Effector CD8-positive, alpha-beta T cell (primary cell): ENCODE measurements around the gene PHACTR3.

Source experiments
- DNase-seq: peaks from one replicate; lab custom pipeline; 2025; lab: John Stamatoyannopoulos, UW

Gene PHACTR3

GRCh38 chr20:59646487-59646886 lies 42.1 kb downstream of the PHACTR3 start:
- no peak for DNase-seq

GRCh38 chr20:59647271-59647670 lies 42.9 kb downstream of the PHACTR3 start:
- no peak for DNase-seq

DNA sequence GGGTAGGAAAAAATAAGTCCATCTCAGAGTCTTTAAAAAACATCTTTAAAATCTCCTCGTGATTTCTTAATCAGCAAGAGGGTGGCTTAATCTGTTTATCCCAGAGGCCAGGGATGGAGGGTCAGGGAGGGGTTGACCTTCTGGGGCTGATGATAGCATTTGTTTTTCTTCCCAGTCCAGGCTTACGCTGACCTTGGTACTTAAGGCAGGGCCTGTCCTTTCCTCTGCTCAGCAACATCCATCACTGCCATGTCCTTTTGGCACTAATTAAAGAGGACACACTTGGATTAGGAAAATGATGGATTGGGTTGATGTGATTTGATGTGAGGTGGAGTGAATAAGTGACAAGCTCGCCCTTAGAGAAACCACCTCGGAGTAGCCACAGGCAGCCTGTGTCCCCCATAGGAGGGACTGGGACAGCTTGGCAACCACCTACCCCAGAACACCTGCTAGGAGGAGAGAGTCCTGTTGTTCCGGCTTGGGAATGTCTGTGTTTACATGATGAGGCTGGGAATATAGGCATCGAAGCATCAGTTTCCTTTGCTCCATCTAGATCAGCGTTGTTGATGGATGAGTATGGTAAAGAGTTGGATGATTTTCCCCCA lies 44.2 kb downstream of the PHACTR3 start:
- no peak for DNase-seq

GRCh38 chr20:59650418-59650817 lies 46.1 kb downstream of the PHACTR3 start:
- DNase-seq = no peak

GRCh38 chr20:59652381-59652780 lies 48.0 kb downstream of the PHACTR3 start:
- no peak for DNase-seq

DNA sequence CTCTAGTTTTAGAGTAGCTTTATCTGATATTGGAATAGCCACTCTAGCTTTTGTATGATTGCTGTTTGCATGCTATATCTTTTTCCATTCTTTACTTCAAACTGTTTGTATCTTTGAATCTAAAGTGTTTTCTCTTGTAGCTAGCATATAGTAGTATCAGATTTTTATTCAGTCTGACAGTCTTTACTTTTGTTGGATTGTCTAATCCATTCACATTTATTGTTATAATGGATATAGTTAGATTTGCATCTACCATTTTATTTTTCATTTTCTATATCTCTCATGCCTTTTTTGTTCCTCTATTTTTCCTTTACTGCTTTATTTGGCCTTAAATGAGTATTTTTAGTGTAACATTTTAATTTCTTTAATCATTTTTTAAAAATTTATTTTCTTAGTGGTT lies 52.1 kb downstream of the PHACTR3 start:
- no peak for DNase-seq

- DNase-seq = no peak
These were observed 53.2 kb downstream of the PHACTR3 start for GRCh38 chr20:59657459-59658046.

DNA sequence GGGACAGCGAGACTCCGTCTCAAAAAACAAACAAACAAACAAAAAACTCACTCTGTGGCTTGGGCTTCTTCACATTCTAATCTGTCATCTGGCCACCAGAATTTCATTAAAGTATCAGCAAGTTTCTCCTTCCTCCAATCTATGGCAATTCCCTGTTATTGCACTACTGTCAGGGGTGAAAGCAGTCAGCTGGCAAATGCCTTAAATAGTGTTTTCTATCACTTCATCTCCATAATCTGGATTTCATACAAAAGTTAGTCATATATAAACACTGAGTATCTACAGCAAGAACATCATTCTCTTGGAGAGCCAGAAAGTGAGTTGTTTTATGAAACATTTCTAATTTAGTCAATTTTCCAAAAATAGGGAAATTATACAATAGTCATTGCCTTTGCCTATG lies 56.1 kb downstream of the PHACTR3 start:
- no peak for DNase-seq

DNA sequence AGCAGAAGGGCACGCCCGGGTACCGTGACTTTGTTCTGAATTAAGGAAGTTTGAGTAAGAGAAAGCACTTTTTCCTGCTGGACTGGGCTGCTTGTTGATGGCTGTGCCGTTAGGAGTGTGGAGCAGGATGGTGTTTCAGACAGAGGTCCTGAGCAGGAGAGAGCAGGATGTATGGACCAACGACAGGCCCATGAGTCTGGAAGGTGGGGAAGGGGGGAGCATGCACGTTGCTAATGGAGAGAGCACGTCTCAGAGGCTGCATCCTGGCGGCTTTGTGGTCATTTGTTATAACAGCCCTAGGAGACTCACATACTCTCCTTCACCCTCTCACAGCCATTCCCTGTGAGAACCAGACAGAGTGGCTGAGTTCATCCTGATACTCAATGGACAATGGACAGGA lies 56.8 kb downstream of the PHACTR3 start:
- DNase-seq = no peak

GRCh38 chr20:59661621-59662020 lies 57.3 kb downstream of the PHACTR3 start:
- DNase-seq = no peak

DNA sequence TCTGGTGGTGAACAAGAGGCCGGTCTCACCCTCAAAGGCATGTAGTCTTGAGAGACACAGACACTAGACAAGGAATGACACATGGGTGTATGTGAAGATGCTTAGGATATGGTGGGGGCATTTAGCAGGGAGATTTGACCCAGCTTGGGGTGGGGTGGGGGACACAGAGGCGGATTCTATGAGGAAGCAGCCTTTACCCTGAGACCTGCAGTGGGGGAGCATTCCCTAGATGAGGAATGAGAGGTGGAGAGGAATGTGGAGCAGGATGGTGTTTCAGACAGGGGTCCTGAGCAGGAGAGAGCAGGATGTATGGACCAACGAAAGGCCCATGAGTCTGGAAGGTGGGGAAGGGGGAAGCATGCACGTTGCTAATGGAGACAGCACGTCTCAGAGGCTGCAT lies 57.8 kb downstream of the PHACTR3 start:
- no peak for DNase-seq

DNA sequence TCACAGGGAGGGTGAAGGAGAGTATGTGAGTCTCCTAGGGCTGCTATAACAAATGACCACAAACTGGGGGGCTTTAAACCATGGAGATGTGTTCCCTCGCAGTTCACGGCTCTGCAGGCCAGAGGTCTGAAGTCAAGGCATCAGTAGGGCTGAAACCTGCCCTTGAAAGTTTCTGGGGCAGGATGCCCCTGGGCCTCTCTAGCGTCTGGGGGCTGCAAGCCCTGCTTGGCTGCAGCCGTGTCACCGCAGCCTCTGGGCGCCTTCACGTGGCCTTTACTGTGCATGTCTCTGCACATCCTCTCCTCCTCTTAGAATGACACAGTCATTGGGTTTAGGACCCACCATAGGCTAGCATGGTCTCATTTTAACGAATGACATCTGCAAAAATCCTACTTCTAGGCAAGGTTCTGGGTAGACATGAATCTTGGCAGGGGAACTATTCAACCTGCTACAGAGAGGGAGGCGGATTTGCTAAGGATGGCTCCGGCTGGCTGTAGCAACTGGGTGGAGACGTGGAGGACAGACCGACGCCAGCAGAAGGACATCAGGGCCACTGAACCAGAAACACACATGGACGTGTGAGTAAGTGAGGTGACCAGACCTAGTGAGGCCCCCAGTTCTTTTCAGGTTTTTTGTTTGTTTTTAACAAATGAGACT lies 58.6 kb downstream of the PHACTR3 start:
- no peak for DNase-seq

- DNase-seq = no peak
These were observed 59.2 kb downstream of the PHACTR3 start for GRCh38 chr20:59663513-59664060.

GRCh38 chr20:59664421-59664941 lies 60.1 kb downstream of the PHACTR3 start:
- DNase-seq = no peak

DNA sequence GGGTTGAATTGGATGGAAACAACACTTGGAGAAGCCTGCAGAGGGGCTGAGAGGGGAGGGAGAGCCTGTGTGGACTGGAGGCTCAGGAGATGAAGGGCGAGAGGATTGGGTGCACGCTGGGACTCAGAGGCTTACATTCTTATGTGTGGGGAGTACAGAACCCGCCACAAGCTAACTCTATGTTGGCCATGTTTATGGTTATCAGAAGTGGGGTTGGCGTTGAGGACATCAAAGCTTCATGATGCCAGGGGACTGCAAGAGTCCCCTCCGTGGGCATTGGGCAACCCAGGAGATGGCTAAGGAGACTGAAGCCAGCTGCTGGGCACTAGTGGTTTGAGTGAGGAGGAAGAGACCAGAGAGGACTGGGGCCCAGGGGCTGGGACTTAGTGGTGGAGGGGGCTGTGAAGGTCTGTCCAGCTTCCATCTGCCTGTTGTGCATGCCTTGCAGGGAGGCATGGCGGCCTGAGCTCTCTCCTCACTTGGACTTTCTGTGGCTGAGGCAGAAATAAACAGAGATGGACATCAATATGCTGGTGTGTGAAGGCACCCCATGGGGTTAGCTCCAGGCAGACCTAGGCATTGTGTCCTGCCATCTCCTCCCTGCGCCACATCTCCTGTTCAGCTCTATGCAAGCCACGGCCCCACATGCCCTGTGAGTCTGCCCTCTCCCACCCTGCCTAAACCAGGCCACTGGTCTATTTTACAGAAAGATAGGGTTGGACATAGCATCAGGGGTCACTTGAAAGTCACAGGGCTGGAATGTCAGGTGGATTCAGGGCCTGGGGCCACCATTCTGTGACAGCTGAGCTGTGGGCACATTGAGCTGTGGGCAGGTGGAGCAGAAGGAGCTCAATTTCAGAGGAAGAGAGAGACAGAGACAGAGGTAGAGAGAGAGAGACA lies 61.6 kb downstream of the PHACTR3 start:
- DNase-seq = no peak

GRCh38 chr20:59666586-59666985 lies 62.2 kb downstream of the PHACTR3 start:
- DNase-seq = no peak

DNA sequence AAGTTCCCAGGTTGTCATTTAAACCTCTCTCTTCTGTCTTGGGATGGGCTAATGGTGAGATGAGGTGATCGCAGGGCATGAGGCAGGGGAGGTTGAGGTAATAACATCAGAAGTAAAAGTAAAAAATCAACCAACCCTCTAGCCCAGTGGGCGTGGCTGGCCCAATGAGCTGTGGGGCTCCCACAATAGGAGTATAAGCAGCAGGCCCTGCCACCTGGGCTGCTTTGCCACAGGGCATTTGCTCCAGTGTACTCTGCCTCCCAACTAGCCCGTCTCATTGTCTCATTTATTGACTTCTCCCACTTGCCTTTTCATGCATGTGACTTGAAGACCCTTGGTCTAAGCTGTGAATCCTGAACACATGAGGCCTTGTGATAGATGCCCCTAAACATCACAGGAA lies 62.8 kb downstream of the PHACTR3 start:
- DNase-seq = no peak

- no peak for DNase-seq
These were observed 63.7 kb downstream of the PHACTR3 start for GRCh38 chr20:59667981-59668515.

DNA sequence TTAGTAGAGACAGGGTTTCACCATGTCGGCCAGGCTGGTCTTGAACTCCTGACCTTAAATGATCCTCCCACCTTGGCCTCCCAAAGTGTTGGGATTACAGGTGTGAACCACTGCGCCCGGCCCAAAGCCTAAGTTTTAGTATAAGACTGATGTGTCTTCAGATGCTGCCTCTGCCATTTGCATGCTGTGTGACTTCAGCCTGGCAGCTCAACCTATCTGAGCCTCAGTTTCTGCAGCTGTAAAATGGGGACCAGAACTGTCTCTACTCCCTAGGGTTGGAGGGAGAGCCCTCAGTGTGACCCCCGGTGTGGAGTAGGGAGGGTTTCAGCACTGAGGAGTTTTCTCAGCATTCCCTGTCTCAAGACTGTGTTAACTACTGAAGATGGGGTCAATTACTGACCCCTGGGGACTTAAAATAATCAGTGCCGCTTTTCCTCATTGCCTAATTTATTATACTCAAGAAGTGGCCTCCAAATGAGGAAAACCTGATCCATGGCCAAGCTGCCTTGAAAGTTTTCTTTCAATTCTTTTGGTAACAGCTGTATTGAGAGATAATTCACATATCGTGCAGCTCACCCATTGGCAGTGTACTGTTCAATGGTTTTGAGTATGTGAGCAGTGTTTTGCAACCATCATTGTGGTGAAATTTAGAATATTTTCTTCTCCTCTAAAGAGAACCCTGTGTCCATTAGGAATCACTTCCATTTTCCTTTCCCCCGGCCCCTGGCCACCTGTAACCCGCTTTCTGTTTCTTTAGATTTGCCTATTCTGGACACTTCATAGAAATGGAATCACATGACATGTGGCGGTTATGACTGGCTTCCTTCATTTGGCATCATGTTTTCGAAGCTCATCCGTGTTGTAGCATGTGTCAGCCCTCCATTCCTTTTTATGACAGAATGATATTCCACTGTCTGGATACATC lies 64.8 kb downstream of the PHACTR3 start:
- DNase-seq = no peak

GRCh38 chr20:59670786-59671492 lies 66.6 kb downstream of the PHACTR3 start:
- DNase-seq = no peak
